K562 (cell line): Measurements from ENCODE around the gene PIP5KL1. TPM values are rescaled to one million over a fixed set of nuclear protein-coding genes. Genes with fewer than 3 reads are reported as not detected.

Source experiments
- BRCA1 ChIP-seq, 2 experiments: fragments of 450-650 bp in 1 of 2; sonication (generic) in 1 of 2; formaldehyde crosslinking in 1 of 2; IDR thresholded peaks; 2 replicates each; pipeline versions ENCODE4 v1.5.0 to v1.6.1; 2017 to 2020; ENCODE audit warnings: mild to moderate bottlenecking in 1 of 2, missing genetic modification reagents in 1 of 2
- FUS ChIP-seq: fragments of 200-400 bp; formaldehyde crosslinking; optimal IDR thresholded peaks from 2 replicates; pipeline ENCODE3; 2017; ENCODE audit warnings: low read depth, low read length
- KAT8 ChIP-seq: fragments of 450-650 bp; IDR thresholded peaks from 2 replicates; pipeline ENCODE4 v1.6.1; 2016; ENCODE audit warnings: low read depth, mild to moderate bottlenecking
- MGA ChIP-seq: fragments of 450-650 bp; IDR thresholded peaks from 2 replicates; pipeline ENCODE4 v1.6.1; 2016; ENCODE audit warnings: mild to moderate bottlenecking, moderate library complexity
- TCFL5 ChIP-seq: fragments of 250-450 bp; sonication (Bioruptor Pico); conservative IDR thresholded peaks from 2 replicates; pipeline ENCODE4 v1.6.1; 2021; ENCODE audit warnings: mild to moderate bottlenecking, moderate library complexity, matching md5 sums
- ZNF75A ChIP-seq: fragments of 450-650 bp; formaldehyde crosslinking; IDR thresholded peaks from 2 replicates; pipeline ENCODE4 v1.4.0; 2020; ENCODE audit warnings: mild to moderate bottlenecking
- polyA plus RNA-seq, 8 experiments: library from polyadenylated mRNA; depleted of rRNA in 4 of 8; stranded (reverse) in 5 of 8; unstranded in 3 of 8; fragments of >200 nt; fragmentation: Nextera tagmentation in 2 of 8; fragmentation: Illumina TruSeq in 1 of 8; extraction: Ambion mirVana in 2 of 8; extraction: Trizol in 1 of 8; gene quantifications; 2 replicates each; pipeline versions ENCODE4 v1.2.1 to v1.2.3, GENCODE V29; 2011 to 2014; ENCODE audit warnings: inconsistent platforms in 1 of 8, missing spikeins in 1 of 8
- total RNA-seq, 7 experiments: library from RNA; depleted of rRNA in 6 of 7; stranded (reverse); fragments of >200 nt in 6 of 7; fragmentation: Illumina TruSeq in 2 of 7; extraction: Trizol in 2 of 7; gene quantifications; 2 replicates each; pipeline versions ENCODE4 v1.2.1 to v1.2.3, GENCODE V29; 2011 to 2021; ENCODE audit warnings: low replicate concordance in 1 of 7
- TF ChIP-seq, protein P1 (sequence below): fragments of 150-350 bp; IDR thresholded peaks from 2 replicates; pipeline ENCODE4 v1.6.1; 2014; ENCODE audit warnings: low read depth, mild to moderate bottlenecking, low read length, borderline replicate concordance
- TF ChIP-seq, protein P2 (sequence below), 2 experiments: IDR thresholded peaks; 2 replicates each; pipeline ENCODE4 v1.6.1; 2012; ENCODE audit warnings: improper control_type of control experiment in 2 of 2, low read depth in 2 of 2, low read length in 2 of 2, borderline replicate concordance in 1 of 2

The PIP5KL1 gene
- total and polyA plus RNA-seq, 9 of the 15 experiments (the other 6 are each of a cell fraction or from before 2014, with no cell fraction given), result 0.18 to 4.8 (median 1.2) TPM

- TF ChIP-seq, protein P1, sequence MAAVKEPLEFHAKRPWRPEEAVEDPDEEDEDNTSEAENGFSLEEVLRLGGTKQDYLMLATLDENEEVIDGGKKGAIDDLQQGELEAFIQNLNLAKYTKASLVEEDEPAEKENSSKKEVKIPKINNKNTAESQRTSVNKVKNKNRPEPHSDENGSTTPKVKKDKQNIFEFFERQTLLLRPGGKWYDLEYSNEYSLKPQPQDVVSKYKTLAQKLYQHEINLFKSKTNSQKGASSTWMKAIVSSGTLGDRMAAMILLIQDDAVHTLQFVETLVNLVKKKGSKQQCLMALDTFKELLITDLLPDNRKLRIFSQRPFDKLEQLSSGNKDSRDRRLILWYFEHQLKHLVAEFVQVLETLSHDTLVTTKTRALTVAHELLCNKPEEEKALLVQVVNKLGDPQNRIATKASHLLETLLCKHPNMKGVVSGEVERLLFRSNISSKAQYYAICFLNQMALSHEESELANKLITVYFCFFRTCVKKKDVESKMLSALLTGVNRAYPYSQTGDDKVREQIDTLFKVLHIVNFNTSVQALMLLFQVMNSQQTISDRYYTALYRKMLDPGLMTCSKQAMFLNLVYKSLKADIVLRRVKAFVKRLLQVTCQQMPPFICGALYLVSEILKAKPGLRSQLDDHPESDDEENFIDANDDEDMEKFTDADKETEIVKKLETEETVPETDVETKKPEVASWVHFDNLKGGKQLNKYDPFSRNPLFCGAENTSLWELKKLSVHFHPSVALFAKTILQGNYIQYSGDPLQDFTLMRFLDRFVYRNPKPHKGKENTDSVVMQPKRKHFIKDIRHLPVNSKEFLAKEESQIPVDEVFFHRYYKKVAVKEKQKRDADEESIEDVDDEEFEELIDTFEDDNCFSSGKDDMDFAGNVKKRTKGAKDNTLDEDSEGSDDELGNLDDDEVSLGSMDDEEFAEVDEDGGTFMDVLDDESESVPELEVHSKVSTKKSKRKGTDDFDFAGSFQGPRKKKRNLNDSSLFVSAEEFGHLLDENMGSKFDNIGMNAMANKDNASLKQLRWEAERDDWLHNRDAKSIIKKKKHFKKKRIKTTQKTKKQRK, result no peak
- TF ChIP-seq FUS, result no peak
- no peak for TF ChIP-seq ZNF75A (CRISPR knock-in tag)
- TF ChIP-seq MGA, result no peak
- no peak for TF ChIP-seq BRCA1 (IDR thresholded peaks at IDR 0.05)
- TF ChIP-seq BRCA1 (CRISPR knock-in tag; IDR thresholded peaks at IDR 0.05), result no peak
- TF ChIP-seq TCFL5 (CRISPR knock-in tag), result no peak
- TF ChIP-seq, protein P2, sequence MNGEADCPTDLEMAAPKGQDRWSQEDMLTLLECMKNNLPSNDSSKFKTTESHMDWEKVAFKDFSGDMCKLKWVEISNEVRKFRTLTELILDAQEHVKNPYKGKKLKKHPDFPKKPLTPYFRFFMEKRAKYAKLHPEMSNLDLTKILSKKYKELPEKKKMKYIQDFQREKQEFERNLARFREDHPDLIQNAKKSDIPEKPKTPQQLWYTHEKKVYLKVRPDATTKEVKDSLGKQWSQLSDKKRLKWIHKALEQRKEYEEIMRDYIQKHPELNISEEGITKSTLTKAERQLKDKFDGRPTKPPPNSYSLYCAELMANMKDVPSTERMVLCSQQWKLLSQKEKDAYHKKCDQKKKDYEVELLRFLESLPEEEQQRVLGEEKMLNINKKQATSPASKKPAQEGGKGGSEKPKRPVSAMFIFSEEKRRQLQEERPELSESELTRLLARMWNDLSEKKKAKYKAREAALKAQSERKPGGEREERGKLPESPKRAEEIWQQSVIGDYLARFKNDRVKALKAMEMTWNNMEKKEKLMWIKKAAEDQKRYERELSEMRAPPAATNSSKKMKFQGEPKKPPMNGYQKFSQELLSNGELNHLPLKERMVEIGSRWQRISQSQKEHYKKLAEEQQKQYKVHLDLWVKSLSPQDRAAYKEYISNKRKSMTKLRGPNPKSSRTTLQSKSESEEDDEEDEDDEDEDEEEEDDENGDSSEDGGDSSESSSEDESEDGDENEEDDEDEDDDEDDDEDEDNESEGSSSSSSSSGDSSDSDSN (IDR thresholded peaks at IDR 0.05; ENCODE audit: borderline replicate concordance in 1 of 2, low read depth in 2 of 2, low read length in 2 of 2), result no peak
- no peak for TF ChIP-seq KAT8
These were observed 11.8 kb upstream of the PIP5KL1 start (continued) for GRCh38 chr9:127942216-127943010.
